ENCODE measurements around the gene NR2C2AP. TPM values are rescaled to one million over a fixed set of nuclear protein-coding genes. Genes with fewer than 3 reads are reported as not detected.

Gene NR2C2AP
- total RNA-seq, 1 experiment from 2014 or later: 31.7 TPM

DNA sequence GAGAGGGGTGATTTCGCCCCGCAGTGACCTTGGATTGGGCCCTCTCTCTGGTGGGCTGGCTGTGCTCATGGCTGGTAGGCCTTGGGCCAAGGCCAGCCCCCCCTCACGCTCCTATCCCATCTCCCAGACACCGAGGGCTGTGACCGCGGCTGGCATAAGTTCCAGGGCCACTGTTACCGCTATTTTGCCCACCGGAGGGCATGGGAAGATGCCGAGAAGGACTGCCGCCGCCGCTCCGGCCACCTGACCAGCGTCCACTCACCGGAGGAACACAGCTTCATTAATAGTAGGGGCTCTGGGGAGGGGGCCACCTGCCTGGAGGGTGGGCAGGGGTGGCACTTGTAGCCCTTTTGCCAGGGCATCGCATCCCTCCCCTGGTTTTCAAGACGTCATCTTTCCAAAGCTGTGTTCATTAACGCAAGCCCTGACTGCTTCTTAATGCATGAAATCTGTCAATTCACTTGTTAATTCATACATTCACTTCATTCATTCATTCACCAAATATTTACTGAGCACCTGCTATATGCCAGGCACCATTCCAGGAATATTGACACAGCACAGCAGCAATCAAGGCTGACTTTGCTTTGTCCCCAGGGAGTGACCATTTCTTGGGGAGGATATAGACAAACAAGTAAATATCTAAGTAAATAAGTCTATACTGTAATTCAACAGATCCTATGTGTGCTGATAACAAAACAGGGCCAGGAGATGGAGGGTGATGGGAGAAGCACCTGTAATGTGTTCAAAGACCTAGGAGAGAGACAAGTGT, 35.1 kb upstream of the NR2C2AP start:
- Histone ChIP-seq H2BK12ac (ENCODE audit: insufficient read length, low read depth, low read length) (no peak overlapping the region), H2AFZ (ENCODE audit: low read length) (no peak overlapping the region), H4K91ac (ENCODE audit: insufficient read length, low read depth, low read length) (no peak overlapping the region), H2BK5ac (ENCODE audit: insufficient read length, low read length) (no peak overlapping the region), H4K8ac (replicated peaks; ENCODE audit: insufficient read length, low read depth, low read length) (no peak overlapping the region), H3K23me2 (ENCODE audit: insufficient read length, low read depth, low read length, poor library complexity, severe bottlenecking) (no peaks in the 10 kb centered on the region), H3K79me2 (ENCODE audit: insufficient read depth, low read length) (no peaks in the 10 kb centered on the region), H3K27ac (ENCODE audit: insufficient read length, low read depth, low read length) (no peak overlapping the region), H3T11ph (ENCODE audit: low read length) (no peak overlapping the region), H2BK20ac (ENCODE audit: low read depth, low read length, poor library complexity, severe bottlenecking) (no peak overlapping the region), H3K4me1 (ENCODE audit: insufficient read depth, low read length) (no peaks in the 10 kb centered on the region), H2BK120ac (ENCODE audit: low read depth, low read length, poor library complexity, severe bottlenecking) (no peak overlapping the region), H2BK15ac (ENCODE audit: low read depth, low read length) (no peak overlapping the region), H3K23ac (ENCODE audit: insufficient read length, low read depth, low read length) (no peak overlapping the region), H2AK5ac (ENCODE audit: insufficient read length, low read length) (no peak overlapping the region), H3K14ac (ENCODE audit: insufficient read depth, low read length) (no peak overlapping the region), H3K27me3 (ENCODE audit: insufficient read depth, low read length) (no peaks in the 10 kb centered on the region), H3K4me2 (ENCODE audit: insufficient read depth, insufficient read length, low read length) (no peak overlapping the region), H3K79me1 (ENCODE audit: insufficient read depth, low read depth, low read length, poor library complexity, severe bottlenecking) (no peaks in the 10 kb centered on the region), H3K18ac (ENCODE audit: insufficient read length, low read depth, low read length) (no peak overlapping the region), H3K56ac (ENCODE audit: insufficient read length, low read depth, low read length) (no peak overlapping the region), H4K20me1 (ENCODE audit: control insufficient read depth, insufficient read depth, insufficient read length) (no peaks in the 10 kb centered on the region), H3K9me3 (ENCODE audit: control insufficient read depth, low read depth, low read length) (peaks cover 4% of the 10 kb centered on the region), H3K4ac (ENCODE audit: low read depth, low read length) (no peak overlapping the region), H3K9ac (ENCODE audit: extremely low read depth, insufficient read length, low read length) (no peak overlapping the region), H4K5ac (ENCODE audit: insufficient read length, low read depth, low read length) (no peak overlapping the region)
- no CpG with 5 or more reads among the region's 18 CpGs for WGBS (ENCODE audit: extremely low coverage, insufficient read length, low lambda C conversion rate)
- Mint-ChIP-seq H3K4me3 (peak overlapping the region in 1 of 2 experiments; percentile 0; a peak in 2 of 5 replicates), H3K27ac (no peak overlapping the region; a peak in 1 of 7 replicates), H3K4me1 (0 out of 4 replicates have a peak, but pooled peaks cover 0 to 3% of the 10 kb centered on the region in 2 experiments), H3K9me3 (peaks cover 21 to 24% of the 10 kb centered on the region in 2 experiments), H3K36me3 (ENCODE audit: insufficient read depth in 1 of 3, low read depth in 3 of 3) (peaks cover 0 to 7% (median 5%) of the 10 kb centered on the region in 3 experiments; a peak in 3 of 7 replicates), H3K27me3 (ENCODE audit: low read depth) (peaks cover 47% of the 10 kb centered on the region)
- DNase-seq: no peak
- TF ChIP-seq, protein P1, sequence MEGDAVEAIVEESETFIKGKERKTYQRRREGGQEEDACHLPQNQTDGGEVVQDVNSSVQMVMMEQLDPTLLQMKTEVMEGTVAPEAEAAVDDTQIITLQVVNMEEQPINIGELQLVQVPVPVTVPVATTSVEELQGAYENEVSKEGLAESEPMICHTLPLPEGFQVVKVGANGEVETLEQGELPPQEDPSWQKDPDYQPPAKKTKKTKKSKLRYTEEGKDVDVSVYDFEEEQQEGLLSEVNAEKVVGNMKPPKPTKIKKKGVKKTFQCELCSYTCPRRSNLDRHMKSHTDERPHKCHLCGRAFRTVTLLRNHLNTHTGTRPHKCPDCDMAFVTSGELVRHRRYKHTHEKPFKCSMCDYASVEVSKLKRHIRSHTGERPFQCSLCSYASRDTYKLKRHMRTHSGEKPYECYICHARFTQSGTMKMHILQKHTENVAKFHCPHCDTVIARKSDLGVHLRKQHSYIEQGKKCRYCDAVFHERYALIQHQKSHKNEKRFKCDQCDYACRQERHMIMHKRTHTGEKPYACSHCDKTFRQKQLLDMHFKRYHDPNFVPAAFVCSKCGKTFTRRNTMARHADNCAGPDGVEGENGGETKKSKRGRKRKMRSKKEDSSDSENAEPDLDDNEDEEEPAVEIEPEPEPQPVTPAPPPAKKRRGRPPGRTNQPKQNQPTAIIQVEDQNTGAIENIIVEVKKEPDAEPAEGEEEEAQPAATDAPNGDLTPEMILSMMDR (conservative IDR thresholded peaks at IDR 0.05): no peak
